HG03196 (cell line): ENCODE results near the gene BST2.
A peak's percentile ranks its signal among the peaks of the same experiment; 100 is the strongest.
"Not testable (repeated sequence)": the region's sequence is repeated elsewhere in the genome, so short reads cannot be mapped to it uniquely, and the experiment has no call there.

Experiments
- ATAC-seq: cut with Tn5 transposase; IDR thresholded peaks from one replicate; pipeline ENCODE4 v1.9.1; 2021; ENCODE audit not compliant: unreplicated experiment

Gene BST2

GRCh38 chr19:17390665-17391370, 14.6 kb downstream of the BST2 start:
- ATAC-seq, result peak; percentile 80

GRCh38 chr19:17389957-17390664, 15.3 kb downstream of the BST2 start:
- ATAC-seq, result no peak

GRCh38 chr19:17389288-17389687, 16.1 kb downstream of the BST2 start:
- ATAC-seq, result no peak

GRCh38 chr19:17385878-17386611, 19.4 kb downstream of the BST2 start:
- ATAC-seq, result no peak

- no peak for ATAC-seq
Observed at GRCh38 chr19:17380426-17381138, 24.8 kb downstream of the BST2 start.

- no peak for ATAC-seq
Observed at GRCh38 chr19:17379221-17379631, 26.2 kb downstream of the BST2 start.

GRCh38 chr19:17378271-17378670, 27.2 kb downstream of the BST2 start:
- ATAC-seq, result no peak

GRCh38 chr19:17376935-17377600, 28.4 kb downstream of the BST2 start, which contains the start of gene PLVAP:
Gene PLVAP, minus strand, starts transcription at chr19:17377342. Its CDS starts 54 bp downstream, at chr19:17377288.
- ATAC-seq, result no peak

GRCh38 chr19:17370026-17370587, 35.3 kb downstream of the BST2 start:
- peak; percentile 87 for ATAC-seq

- no peak for ATAC-seq
Observed at GRCh38 chr19:17365361-17365760, 40.1 kb downstream of the BST2 start.

- ATAC-seq, result not testable (repeated sequence)
Observed at GRCh38 chr19:17363852-17364605, 41.4 kb downstream of the BST2 start.

GRCh38 chr19:17359905-17360800, 45.3 kb downstream of the BST2 start:
- ATAC-seq, result no peak

- no peak for ATAC-seq
Observed at GRCh38 chr19:17358395-17358794, 47.0 kb downstream of the BST2 start.

- no peak for ATAC-seq
Observed at GRCh38 chr19:17357724-17358123, 47.7 kb downstream of the BST2 start.

GRCh38 chr19:17357078-17357666, 48.3 kb downstream of the BST2 start:
- no peak for ATAC-seq

GRCh38 chr19:17353386-17353785, 52.0 kb downstream of the BST2 start:
- ATAC-seq, result no peak
